HG03103 (cell line): Measurements from ENCODE around the gene PBX4.

ENCODE experiments used
- ATAC-seq: cut with Tn5 transposase; IDR thresholded peaks from one replicate; pipeline ENCODE4 v1.9.1; 2021; ENCODE audit warnings: low read depth; ENCODE audit not compliant: unreplicated experiment

PBX4 gene

DNA sequence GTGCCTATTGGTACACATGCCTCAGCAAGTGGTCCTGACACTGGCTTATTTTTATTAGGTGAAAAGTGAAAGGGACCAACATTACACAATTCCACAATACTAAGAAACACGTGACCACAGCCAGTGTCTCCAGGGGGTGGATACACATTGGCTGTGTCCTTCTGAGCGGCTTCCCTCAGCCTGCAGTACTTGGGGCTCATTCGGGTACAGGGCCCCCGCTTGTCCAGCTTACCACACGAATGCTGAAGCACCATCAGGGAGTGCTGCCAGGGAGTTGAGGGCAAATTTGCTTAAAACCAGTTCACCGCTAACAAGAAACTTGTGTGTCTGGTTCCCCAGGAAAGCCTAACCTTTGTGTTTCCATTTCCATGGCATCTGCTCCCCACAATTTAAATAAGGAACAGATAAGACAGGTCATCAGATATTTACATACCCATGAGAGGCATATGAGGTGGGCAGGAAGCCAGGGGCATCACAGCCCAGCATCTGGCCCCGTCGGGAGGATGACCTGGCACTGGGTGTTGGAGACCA lies 23.3 kb downstream of the PBX4 start:
- ATAC-seq = no peak

DNA sequence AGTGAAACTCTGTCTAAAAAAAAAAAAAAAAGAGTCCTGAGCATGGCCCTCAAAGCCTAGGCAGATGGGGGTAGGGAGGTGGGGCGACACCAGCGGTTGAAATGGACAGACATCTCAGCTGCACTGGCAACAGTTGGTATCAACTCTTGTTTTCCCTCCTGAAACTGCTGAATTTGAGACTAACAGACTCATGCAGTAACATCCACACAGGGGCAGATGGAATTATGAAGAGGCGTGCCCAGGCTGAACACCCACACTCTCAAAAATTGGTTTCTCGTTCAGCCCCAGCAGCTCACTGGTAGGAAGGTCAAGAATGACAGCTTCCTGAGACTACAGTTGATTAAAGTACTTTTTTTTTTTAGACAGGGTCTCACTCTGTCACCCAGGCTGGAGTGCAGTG lies 24.1 kb downstream of the PBX4 start:
- ATAC-seq = no peak

DNA sequence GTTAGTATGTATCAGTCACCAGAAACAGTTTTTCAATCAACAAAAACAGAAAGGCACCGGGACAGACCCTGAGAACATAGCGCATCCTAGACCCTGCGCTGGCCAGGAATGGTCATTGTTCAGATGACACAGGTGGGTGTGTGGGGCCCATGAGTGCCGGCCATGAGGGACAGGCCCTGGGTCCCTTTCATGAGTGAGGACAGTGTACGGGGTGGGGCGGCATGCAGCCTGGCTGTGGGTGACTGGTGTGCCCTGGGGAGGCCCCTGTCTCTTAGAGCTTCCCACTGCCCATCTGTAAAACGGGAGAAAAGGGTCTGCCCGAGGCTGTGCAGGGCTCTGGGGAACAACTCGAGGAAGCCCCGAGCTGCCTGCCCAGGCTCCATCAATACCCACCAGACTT lies 25.8 kb downstream of the PBX4 start:
- no peak for ATAC-seq

DNA sequence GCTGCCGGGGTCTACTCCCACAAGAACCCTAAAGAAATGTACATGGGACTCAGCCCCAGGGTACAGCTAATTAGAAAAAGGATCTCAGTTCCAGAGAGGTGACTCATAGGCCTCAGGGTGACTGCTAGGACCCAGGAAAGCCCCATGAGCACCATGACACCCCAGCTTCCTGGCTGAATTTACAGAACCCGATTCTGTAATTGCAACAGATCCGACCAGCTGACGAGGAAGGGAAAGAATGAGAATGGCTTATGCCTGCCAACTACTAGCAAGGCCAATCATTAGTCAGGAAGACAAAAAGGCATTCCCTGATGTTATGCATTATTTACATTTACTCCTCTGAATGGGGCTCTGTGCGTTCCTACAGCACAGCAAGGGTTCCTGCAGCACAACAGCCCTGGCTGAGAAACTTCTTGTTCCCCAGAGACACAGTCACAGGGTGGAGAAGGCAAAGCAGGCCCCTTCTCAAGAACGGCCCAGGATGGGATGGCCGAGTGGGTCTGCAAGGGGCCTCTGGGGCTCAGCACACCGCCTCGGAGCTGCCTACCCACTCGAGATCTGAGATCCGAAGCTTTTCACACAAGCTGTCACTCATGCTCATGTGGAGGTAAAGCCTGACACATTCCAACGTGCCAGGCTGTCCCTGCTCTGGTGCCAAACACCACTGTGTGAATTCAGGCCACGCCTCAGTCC lies 27.2 kb downstream of the PBX4 start:
- no peak for ATAC-seq

DNA sequence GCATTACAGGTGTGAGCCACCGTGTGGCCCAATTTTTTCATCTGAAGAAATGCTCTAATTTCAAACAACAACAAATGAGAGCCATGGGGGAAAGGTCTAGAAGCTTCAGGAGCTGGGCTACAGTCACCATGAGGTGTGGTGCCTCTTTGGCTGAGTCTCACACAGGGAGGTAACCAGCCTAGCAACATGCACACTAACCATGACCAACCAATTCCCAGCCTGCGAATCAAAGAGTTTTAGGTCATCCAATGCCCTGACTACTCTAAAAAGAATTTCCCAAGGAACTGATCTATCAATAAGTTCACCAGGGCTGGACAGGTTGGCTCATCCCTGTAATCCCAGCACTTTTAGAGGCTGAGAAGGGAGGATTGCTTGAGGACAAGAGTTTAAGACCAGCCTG lies 29.9 kb downstream of the PBX4 start:
- no peak for ATAC-seq

DNA sequence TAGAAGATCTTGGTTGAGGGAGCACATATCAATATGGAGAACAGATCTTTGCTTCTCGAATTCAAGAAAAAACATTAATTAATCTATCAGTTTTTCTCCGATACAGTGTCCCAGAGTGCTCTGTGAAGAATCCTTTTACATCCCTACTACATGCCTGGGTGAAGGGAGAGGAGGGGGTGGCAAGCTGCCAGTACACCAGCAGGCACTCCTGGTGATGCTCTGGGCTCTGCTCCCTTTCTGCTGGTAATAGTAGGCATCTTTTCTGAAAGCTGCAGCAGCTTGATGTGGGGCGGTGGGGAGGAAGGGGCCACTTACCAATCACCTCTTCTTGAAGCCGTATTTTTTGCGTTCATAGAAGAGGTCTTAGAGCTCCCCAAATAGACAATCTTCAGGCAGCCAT lies 30.7 kb downstream of the PBX4 start:
- no peak for ATAC-seq

DNA sequence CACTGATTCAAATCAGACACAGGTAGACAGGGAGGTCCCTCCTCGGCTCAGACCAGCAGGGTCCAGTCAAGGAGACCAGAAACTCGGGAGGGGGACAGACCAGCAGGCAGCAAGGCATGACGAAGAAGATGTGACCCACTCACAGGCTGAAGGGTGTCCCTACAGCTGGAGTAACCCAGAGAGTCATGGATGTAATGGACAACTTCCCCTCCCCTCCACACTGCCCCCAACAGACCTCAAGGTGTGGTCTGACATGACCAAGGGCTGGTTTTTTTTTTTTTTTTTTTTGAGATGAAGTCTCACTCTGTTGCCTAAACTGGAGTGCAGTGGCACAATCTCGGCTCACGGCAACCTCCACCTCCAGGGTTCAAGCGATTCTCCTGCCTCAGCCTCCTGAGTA lies 34.1 kb downstream of the PBX4 start:
- no peak for ATAC-seq

DNA sequence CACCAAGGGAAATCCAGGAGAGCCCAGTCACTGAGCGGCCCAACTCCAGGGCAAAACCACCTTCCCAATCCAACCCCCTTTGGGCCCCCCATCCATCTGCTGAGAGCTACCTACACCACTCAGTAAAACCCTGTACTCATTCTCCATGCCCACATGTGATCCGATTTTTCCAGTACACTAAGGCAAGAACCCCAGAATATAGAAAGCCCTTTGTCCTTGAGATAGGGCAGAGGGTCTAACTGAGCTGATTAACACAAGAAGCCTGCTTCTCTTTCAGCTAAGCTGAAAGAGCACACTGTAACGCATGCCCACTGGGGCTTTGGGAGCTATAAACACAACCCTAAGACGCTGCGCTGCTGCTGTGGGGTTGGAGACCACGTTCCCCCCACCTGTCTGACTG lies 36.0 kb downstream of the PBX4 start:
- ATAC-seq = no peak

DNA sequence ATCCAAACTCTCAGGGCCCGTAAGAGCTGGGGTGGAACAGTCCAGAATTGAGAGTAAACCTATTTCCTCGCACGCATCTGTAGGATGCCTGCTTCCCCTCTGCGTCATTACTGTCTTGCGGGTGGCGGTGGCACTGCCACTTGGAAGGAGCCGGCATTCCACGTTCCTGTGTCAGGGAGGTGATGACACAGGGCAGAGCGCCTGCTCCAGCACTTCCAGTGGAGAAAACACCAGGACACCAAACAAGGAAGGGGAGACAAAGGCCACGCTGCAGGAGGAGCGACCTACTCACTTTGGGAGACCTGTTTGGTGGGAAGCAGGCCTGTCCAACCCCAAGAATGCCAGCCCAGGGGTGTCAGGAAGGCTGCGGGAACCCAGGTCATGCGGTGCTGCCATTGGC lies 37.1 kb downstream of the PBX4 start:
- no peak for ATAC-seq

DNA sequence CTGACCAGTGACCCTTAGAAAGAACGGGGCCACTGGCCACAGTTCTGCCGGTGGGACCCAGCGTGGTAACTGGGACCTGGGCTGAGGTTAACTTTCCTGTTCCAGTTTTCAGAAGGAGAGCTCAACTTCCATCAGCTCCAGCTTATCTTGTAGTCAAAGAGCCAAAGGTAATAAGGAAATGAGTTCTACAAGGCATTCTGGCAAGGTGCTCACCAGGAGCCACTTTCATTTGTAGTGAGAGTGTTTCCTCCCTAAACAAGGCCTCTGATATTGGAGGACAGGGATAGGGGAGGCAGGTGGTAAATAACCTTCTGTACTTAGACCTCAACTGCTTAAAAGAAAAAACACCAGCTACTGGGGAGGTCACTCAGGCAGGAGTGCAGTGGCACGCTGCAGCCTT lies 38.1 kb downstream of the PBX4 start:
- no peak for ATAC-seq

DNA sequence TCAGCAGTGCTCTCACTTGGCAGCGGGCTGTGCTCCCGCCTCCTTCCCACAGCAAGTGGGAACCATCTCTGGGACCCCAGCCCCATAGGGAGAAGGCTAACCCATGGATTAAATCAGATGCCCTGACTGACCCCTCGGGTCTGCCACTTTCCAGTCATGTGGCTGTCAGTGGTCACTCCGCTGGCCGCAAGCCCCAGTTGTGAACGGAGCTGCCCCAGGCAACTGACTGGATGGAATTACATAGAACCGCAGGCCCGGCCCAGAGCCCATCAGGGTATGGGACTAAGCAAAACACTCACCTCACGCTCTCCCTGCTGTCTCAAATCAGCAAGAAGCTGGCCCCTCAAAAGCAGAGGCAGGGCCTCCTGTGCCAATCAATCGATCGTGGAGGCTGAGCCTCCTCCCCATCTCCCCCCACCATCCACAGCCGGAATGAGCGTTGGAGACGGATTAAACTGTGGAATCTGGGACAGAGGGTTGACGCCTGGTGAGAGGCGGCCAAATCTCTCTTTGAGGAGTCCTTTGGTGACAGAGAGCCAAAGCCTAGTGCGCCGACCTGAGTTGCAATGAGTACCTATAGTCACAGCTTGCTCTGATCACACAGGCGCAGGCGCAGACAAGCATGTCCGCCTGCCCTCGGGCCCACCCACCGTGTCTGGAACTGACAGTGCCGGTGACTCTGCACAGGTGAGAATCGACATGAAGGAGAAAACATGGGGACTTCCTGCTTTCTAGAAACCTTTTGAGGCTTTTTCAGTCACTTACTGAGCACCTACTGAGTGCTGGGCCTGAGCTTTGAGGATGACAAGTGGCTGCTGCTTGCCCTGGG lies 38.7 kb downstream of the PBX4 start:
- ATAC-seq = no peak

DNA sequence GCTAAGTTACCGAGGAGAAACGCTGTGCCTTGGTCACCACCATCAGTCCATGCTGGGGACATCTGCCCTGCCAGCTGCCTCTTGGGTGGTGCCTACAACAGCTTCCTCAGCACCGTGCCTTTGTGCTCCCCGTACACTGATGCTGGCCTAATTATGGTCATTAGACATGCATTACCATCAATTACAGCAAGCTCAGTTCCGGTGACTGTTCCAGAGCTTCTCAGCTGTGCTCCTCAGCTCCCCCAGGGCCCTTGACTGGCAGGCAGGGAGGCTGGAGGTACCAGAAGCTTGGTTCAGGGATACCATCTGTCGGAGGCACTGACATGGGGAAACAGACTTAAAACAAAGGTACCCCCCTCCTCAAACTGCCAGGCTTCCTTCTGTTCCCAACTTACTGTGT lies 40.2 kb downstream of the PBX4 start:
- ATAC-seq = no peak

DNA sequence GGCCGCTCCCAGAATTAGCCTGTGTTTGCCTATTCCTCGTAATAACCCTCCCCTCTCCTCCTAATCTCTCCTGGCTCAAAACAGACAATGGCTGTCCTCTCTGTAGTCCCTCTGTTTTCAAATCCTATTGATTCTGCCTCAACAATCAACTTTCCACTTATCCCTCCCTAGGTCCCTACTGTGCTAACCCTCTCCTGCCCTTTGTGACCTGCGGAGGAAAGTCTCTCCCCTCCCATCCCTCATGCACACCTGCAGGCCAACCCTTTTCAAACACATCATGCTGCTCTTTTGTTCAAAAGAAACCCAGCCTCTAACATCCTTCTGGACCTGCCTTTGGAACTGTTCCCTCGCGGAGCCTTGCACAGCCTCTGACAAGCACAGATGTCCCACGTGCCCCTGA lies 43.1 kb downstream of the PBX4 start:
- no peak for ATAC-seq

DNA sequence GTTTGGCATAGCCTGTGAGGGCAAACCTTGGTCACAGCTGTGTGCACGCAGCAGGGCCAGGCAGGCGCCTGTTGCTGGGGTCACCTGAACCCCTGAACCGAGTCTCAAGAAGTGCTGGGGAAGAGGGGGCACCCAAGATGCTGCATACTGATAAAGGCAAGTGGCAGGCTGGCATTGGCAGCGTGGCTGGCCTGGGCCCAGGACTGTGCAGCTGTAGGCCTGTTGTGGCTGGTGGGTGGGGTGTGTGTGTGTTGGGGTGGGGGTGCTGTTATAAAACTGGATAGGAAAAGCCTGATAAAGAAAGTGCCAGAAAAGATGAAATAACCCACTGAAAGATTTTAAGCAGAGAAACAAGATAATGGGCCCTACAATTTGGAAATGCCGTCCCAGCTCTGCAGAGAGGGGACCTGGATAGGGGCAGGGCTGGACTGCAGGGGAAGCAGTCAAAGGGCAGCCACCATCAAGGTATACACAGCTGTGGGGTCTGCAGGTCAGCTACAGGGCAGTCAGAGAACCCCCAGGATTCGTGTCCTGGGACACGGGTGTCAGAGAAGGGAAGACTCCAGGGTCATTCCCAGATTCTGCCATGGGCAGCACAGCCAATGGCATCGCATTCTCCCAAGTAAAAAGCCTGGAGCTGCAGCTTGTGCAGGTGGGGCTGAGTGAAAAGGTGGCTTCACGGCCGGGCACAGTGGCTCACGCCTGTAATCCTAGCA lies 47.3 kb downstream of the PBX4 start:
- no peak for ATAC-seq

DNA sequence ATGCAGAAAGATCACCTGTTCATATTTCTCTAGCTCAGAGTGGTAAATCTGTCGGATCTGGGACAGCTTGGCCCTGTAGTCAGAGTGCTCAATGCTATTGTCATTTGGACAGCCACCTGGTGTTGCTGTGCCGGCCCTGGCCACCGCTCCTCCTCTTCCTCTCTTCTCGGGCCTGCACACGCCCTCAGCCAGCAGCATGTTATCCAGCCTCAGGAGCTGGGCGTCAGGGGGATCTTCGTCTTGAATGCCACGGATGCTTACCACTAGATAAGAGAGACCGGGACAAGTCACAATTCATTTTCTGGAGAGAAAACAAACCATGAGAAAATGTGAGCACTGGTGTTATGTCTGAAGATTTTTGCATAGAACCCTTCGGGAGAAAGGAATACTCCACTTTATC lies 47.9 kb downstream of the PBX4 start:
- ATAC-seq = no peak

DNA sequence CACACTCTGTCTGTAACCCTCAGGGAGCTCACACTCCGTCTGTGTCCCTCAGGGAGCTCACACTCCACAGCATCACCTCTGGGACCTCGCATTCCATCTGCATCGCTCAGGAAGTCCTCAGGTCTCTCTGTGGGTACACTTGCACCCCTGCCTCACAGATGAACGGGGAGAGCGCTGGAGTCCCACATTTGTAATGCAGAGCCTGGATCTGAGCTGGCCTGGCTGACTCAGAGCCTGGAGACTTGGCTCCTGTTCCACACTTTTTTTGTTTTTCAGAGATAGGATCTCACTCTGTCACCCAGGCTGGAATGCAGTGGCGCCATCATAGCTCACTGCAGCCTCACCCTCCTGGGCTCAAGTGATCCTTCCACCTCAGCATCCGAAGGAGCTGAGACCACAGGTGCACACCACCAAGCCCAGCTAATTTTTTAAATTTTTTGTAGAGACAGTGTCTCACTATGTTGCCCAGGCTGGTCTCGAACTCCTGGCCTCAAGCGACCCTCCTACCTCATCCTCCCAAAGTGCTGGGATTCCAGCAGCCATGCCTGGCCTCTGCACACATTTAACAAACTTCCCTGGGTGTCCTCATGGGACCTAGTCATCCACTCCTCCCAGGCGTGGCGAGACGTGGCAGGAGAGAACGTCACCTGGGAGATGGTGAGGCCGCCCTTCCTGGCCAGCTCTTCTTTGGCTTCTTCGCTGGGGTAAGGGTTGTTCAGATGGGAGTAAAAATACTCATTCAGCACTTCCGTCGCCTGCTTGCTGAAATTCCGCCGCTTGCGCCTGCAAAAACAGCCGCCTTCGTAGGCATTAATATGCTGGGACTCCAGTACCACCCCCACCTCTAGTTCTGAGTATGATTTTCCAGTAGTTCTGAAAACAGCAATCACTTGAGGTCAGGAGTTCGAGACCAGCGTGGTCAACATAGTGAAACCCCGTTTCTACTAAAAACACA lies 49.4 kb downstream of the PBX4 start:
- ATAC-seq = no peak

DNA sequence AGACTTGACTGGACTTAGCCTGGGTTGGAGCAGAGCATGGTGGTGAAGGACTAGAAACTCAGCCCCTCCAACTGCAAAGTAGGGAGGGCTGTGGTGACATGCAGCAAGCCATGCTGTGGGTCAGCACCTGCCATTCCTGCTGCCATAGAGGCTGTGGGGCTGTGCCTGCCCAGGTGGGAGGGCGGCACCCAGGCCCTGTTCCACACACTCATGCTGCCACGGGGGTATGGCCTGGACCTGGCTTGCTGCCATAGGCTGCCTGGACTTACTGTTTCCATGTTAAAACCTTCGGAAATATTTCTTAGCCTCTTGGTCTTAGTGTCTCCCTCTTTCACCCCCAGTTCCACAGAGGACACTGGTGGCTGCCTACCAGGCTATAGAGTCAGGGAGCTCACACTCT lies 51.1 kb downstream of the PBX4 start:
- ATAC-seq = no peak

DNA sequence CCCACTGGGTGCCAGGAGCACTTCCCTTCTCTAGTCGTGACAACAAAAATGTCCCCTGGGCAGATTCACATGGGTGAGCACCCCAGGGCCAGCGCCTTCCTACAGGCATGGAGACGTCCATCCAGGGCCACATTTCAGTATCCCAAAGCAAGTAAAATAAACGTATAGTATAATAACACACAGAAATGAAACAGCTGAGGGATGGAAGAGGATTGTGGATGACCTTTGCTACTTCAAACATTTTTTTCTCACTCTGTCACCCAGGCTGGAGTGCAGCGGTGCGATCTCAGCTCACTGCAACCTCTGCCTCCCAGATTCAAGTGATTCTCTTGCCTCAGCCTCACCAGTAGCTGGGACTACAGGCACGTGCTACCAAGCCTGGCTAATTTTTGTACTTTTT lies 52.2 kb downstream of the PBX4 start:
- ATAC-seq = no peak

DNA sequence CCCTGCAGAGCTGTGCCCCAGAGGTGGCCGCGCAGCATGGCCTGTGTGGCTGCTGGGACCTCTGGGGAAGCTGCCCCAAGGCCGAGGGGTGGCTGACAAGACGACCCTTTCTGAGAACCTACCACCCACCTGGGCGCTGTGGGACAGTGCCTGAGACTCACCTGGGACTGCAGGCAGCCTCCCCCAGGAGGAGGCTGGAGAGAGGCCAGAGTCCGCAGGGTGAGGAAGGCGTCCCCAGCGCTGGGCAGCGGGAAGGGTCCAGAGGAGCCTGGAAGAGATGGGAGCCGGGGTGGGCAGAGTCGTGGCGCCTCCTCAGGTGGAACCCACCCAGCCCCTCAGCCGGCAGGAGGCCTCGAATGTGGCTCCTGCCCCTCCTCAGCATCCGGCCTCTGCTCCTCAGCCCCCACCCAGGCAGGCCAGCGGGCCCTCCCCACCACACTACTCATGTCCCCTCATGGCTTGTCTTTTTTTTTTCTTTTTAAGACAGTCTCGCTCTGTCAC lies 55.1 kb downstream of the PBX4 start:
- no peak for ATAC-seq

DNA sequence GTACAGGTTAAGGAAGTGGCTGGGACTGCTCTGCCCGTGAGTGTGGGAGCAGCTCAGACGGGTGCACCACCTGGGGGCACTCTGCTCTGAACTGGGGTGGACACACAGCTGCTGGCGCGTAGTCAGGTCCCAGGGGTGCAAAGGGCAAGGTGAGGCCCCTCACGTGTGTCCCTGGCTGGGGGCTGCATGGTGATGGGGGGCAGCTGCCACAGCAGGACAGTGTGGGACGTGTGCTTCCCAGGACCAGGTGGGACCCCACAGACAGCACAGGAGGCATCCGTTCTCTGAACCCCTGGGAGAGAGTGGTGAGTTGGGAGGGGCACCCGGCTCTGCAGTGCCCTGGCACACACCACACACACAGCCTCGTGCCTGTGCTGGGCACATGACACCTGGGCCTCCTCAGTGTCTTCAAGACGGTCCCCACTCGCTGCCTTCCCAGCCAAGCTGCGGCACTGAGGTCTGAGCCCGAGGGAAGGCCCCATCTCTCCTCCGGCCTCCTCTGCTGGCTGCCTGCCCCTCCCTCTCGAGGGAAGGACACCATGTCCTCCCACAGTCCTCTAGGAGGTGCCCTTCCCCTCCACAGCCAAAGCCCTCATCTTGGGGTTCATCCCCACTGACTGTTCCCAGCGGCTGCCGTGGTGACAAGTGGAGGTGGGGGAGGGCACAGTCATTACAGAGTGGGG lies 55.7 kb downstream of the PBX4 start:
- ATAC-seq = no peak
